Measurements from ENCODE around the gene ARHGEF4. TPM values are rescaled to one million over a fixed set of nuclear protein-coding genes. Genes with fewer than 3 reads are reported as not detected.

Gene ARHGEF4
- total and polyA plus RNA-seq, 10 of the 15 experiments (the other 5 are each of a cell fraction or from before 2014, with no cell fraction given) = 0.02 to 0.24 (median 0.16) TPM; not detected in 6

GRCh38 chr2:130852521-130853115, 15.9 kb downstream of the ARHGEF4 start:
- H3K27ac ChIP-seq (ENCODE audit: control insufficient read depth, insufficient read depth) = no peak overlapping the region
- H3K4me3 ChIP-seq = no peak overlapping the region
- H3K9me3 ChIP-seq (replicated peaks; ENCODE audit: control insufficient read depth, insufficient read depth, low read length) = no peaks in the 10 kb centered on the region
- no peak overlapping the region for H2AFZ ChIP-seq (ENCODE audit: control insufficient read depth, low read depth, low read length)
- in situ Hi-C loops (cut with MboI) = no loop called here
- ATAC-seq = no peak; the same call in 1 of the 3 replicates
- TF ChIP-seq MTA3 (IDR thresholded peaks at IDR 0.05; ENCODE audit: borderline replicate concordance, low read length) (no peak), GATAD2B (conservative IDR thresholded peaks at IDR 0.05; ENCODE audit: low read depth) (no peak), FOXK2 (IDR thresholded peaks at IDR 0.05) (no peak), PKNOX1 (IDR thresholded peaks at IDR 0.05) (no peak), NRF1 (conservative IDR thresholded peaks at IDR 0.05; ENCODE audit: low read depth, low read length) (no peak), BHLHE40 (IDR thresholded peaks at IDR 0.05; ENCODE audit: borderline replicate concordance in 1 of 2, low read depth in 2 of 2, low read length in 1 of 2) (no peak), ATF7 (IDR thresholded peaks at IDR 0.05; ENCODE audit: low read depth) (no peak), SKIL (IDR thresholded peaks at IDR 0.05; ENCODE audit: low read depth, poor library complexity, severe bottlenecking) (no peak), HDGF (IDR thresholded peaks at IDR 0.05) (no peak)
- no peaks in the 10 kb centered on the region for H3K36me3 ChIP-seq (ENCODE audit: control insufficient read depth in 2 of 2, insufficient read depth in 2 of 2, low read length in 1 of 2)
- H3K79me2 ChIP-seq (ENCODE audit: control insufficient read depth, insufficient read depth, low read length) = no peaks in the 10 kb centered on the region
- no peaks in the 10 kb centered on the region for H3K4me1 ChIP-seq (ENCODE audit: control insufficient read depth, insufficient read depth, low read length)
- POLR2A ChIA-PET = no interaction called here
- SMC1A ChIA-PET (ENCODE audit: uncharacterized antibody, unreplicated experiment) = interaction anchor here (2.1 kb wide), 1 partner anchor 21 kb away, joined by 6 read pairs; no protein-coding TSS in a partner anchor
- WGBS (ENCODE audit: insufficient coverage, insufficient replicate concordance, low lambda C conversion rate, missing lambda C conversion rate) = 67% methylated on average over 14 of the region's 18 CpGs
- no peaks in the 10 kb centered on the region for H4K20me1 ChIP-seq (ENCODE audit: control insufficient read depth, insufficient read depth)
- no peak overlapping the region for H3K4me2 ChIP-seq (ENCODE audit: control insufficient read depth, insufficient read depth)
- BruUV-seq (replicated peaks) = no TSS peak
- DNase-seq (ENCODE audit: low read depth, low spot score) = no peak
- RAD21 ChIA-PET (ENCODE audit: unreplicated experiment) = interaction anchor here (0.6 to 1.4 kb wide), 2 partner anchors 28 to 490 kb away, joined by 3 to 5 read pairs; no protein-coding TSS in a partner anchor
- intact Hi-C loops (cut with micrococcal nuclease; ENCODE audit: unreplicated experiment) = no loop called here
- FAIRE-seq = no peak
- H3K9ac ChIP-seq (ENCODE audit: control insufficient read depth, insufficient read depth, low read length) = no peak overlapping the region
- CTCF ChIA-PET = interaction anchor here (1.0 to 1.7 kb wide), 2 partner anchors 21 to 56 kb away, joined by 3 to 5 read pairs; no protein-coding TSS in a partner anchor
- H3K27me3 ChIP-seq (replicated peaks in 1 of 2; ENCODE audit: control insufficient read depth in 2 of 2, insufficient read depth in 2 of 2, low read length in 1 of 2) = no peaks in the 10 kb centered on the region; a peak in 1 of 4 replicates
